PFSK-1 (cell line): ENCODE results near the gene MYOZ3.

Experiments
- POLR2AphosphoS5 ChIP-seq: IDR thresholded peaks from 2 replicates; pipeline ENCODE4 v1.6.1; 2012; ENCODE audit warnings: low read depth, mild to moderate bottlenecking, control low read depth, low read length, moderate library complexity
- SIN3A ChIP-seq: IDR thresholded peaks from 2 replicates; pipeline ENCODE4 v1.6.1; 2012; ENCODE audit warnings: mild to moderate bottlenecking, low read length, moderate library complexity, borderline replicate concordance; ENCODE audit not compliant: insufficient read depth
- TAF1 ChIP-seq: IDR thresholded peaks from 2 replicates; pipeline ENCODE4 v1.6.1; 2012; ENCODE audit warnings: low read length, control low read depth, borderline replicate concordance; ENCODE audit not compliant: insufficient read depth
- TF ChIP-seq, protein P1 (sequence below), 2 experiments: IDR thresholded peaks; 2 replicates each; pipeline versions ENCODE4 v1.6.1 to v1.8.0; 2011 to 2012; ENCODE audit warnings: low read depth in 2 of 2, low read length in 2 of 2, control low read depth in 1 of 2, inconsistent platforms in 1 of 2, mild to moderate bottlenecking in 1 of 2, moderate library complexity in 1 of 2; ENCODE audit not compliant: insufficient read depth in 1 of 2

- TF ChIP-seq POLR2AphosphoS5, result no peak
- no peak for TF ChIP-seq SIN3A
- no peak for TF ChIP-seq TAF1
- TF ChIP-seq, protein P1, sequence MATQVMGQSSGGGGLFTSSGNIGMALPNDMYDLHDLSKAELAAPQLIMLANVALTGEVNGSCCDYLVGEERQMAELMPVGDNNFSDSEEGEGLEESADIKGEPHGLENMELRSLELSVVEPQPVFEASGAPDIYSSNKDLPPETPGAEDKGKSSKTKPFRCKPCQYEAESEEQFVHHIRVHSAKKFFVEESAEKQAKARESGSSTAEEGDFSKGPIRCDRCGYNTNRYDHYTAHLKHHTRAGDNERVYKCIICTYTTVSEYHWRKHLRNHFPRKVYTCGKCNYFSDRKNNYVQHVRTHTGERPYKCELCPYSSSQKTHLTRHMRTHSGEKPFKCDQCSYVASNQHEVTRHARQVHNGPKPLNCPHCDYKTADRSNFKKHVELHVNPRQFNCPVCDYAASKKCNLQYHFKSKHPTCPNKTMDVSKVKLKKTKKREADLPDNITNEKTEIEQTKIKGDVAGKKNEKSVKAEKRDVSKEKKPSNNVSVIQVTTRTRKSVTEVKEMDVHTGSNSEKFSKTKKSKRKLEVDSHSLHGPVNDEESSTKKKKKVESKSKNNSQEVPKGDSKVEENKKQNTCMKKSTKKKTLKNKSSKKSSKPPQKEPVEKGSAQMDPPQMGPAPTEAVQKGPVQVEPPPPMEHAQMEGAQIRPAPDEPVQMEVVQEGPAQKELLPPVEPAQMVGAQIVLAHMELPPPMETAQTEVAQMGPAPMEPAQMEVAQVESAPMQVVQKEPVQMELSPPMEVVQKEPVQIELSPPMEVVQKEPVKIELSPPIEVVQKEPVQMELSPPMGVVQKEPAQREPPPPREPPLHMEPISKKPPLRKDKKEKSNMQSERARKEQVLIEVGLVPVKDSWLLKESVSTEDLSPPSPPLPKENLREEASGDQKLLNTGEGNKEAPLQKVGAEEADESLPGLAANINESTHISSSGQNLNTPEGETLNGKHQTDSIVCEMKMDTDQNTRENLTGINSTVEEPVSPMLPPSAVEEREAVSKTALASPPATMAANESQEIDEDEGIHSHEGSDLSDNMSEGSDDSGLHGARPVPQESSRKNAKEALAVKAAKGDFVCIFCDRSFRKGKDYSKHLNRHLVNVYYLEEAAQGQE (IDR thresholded peaks at IDR 0.05; ENCODE audit: insufficient read depth in 1 of 2, low read depth in 2 of 2, low read length in 2 of 2), result no peak
Observed at GRCh38 chr5:150663936-150664335, 2.9 kb downstream of the MYOZ3 start.
